ENCODE results near the gene CYP2A6.
"Not testable (repeated sequence)": the region's sequence is repeated elsewhere in the genome, so short reads cannot be mapped to it uniquely, and the experiment has no call there.

The CYP2A6 gene

DNA sequence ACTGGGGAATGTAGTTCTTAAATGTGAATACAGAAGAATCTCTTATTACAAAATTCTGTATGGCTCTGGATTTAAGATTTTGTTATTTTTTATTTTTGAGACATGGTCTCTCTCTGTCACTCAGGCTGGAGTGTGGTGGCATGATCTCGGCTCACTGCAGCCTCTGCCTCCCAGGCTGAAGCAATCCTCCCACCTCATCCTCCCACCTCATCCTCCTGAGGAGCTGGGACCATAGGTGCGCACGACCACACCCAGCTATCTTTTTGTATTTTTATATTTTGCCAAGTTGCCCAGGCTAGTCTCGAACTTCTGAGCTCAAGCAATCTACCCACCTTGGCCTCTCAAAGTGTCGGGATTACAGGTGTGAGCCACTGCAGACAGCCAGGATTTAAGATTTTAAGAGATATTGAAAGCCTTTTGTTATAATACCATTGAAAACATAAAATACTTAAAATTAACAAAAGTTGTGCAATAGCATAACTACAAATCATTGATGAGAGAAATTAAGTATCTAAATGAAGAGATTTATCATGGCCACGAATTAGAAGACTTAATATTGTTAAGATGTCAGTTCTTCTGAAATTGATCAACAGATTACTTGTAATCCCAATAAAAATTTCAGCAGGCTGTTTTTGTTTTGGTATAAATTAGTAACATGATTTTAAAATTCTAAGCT lies 13.4 kb downstream of the CYP2A6 start:
- no peak for TF ChIP-seq EZH2phosphoT487 (IDR thresholded peaks at IDR 0.05; ENCODE audit: low read depth)
- TF ChIP-seq, protein P1, sequence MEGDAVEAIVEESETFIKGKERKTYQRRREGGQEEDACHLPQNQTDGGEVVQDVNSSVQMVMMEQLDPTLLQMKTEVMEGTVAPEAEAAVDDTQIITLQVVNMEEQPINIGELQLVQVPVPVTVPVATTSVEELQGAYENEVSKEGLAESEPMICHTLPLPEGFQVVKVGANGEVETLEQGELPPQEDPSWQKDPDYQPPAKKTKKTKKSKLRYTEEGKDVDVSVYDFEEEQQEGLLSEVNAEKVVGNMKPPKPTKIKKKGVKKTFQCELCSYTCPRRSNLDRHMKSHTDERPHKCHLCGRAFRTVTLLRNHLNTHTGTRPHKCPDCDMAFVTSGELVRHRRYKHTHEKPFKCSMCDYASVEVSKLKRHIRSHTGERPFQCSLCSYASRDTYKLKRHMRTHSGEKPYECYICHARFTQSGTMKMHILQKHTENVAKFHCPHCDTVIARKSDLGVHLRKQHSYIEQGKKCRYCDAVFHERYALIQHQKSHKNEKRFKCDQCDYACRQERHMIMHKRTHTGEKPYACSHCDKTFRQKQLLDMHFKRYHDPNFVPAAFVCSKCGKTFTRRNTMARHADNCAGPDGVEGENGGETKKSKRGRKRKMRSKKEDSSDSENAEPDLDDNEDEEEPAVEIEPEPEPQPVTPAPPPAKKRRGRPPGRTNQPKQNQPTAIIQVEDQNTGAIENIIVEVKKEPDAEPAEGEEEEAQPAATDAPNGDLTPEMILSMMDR (IDR thresholded peaks at IDR 0.05; ENCODE audit: low read depth, low read length) = no peak
- H3K4me3 ChIP-seq (ENCODE audit: low read length) = no peak overlapping the region
- no peak overlapping the region for H3K9ac ChIP-seq (ENCODE audit: low read length)

DNA sequence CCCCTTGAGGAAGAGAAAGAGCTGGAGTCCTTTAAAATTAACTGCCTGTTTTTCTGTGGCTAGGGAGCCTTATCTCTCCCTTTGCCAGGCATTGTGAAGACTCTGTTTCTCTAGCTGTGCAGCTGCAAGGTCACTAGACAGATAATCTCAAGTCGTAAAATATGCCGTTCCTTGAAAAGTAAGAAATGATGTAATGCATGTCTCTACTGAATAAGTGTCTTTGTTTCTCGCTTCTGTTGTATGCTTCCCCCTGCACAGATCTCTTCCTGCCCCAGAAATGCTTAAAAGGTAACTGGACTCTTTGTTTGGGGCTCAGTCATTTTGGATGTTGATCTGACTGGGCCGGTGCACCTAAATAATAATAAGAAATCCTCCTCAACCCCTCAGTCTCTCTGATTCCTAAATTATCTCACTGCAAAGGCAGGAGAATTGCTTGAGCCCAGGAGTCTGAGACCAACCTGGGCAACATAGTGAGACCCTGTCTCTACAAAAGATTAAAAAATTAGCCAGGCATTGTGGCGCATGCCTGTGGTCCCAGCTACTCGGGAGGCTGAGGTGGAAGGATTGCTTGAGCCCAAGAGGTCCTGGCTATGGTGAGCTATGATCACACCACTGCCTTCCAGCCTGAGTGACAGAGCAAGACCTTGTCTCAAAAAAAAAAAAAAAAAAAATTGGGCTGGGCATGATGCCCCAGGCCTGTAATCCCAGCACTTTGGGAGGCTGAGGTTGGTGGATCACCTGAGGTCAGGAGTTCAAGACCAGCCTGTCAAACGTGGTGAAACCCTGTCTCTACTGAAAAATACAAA lies 16.3 kb downstream of the CYP2A6 start:
- not testable (repeated sequence) for H3K4me1 ChIP-seq (ENCODE audit: low read length); H3K4me2 ChIP-seq (ENCODE audit: low read length); H3K79me2 ChIP-seq (ENCODE audit: low read length); H3K36me3 ChIP-seq (replicated peaks; ENCODE audit: low read depth, low read length); H4K20me1 ChIP-seq (ENCODE audit: insufficient read depth, low read length); H3K9ac ChIP-seq (ENCODE audit: low read length); H3K4me3 ChIP-seq (ENCODE audit: low read length); H3K9me3 ChIP-seq (ENCODE audit: insufficient read depth, low read length); H2AFZ ChIP-seq (ENCODE audit: low read depth, low read length); H3K27me3 ChIP-seq (ENCODE audit: low read depth, low read length); H3K27ac ChIP-seq (ENCODE audit: low read length)

More for the DNA sequence above, 13.4 kb downstream of the CYP2A6 start:
- no peaks in the 10 kb centered on the region for H3K36me3 ChIP-seq (replicated peaks; ENCODE audit: low read depth, low read length)
- no peaks in the 10 kb centered on the region for H3K4me1 ChIP-seq (ENCODE audit: low read length)
- H3K27ac ChIP-seq (ENCODE audit: low read length) = no peak overlapping the region
- H3K4me2 ChIP-seq (ENCODE audit: low read length) = no peak overlapping the region
- no peaks in the 10 kb centered on the region for H3K79me2 ChIP-seq (ENCODE audit: low read length)
- H4K20me1 ChIP-seq (ENCODE audit: insufficient read depth, low read length) = no peaks in the 10 kb centered on the region
- peaks cover 7% of the 10 kb centered on the region for H3K27me3 ChIP-seq (ENCODE audit: low read depth, low read length)
- no peak overlapping the region for H2AFZ ChIP-seq (ENCODE audit: low read depth, low read length)
- no peaks in the 10 kb centered on the region for H3K9me3 ChIP-seq (ENCODE audit: insufficient read depth, low read length)

- not testable (repeated sequence) for H3K27ac ChIP-seq (ENCODE audit: low read length); H3K4me2 ChIP-seq (ENCODE audit: low read length); H4K20me1 ChIP-seq (ENCODE audit: insufficient read depth, low read length); H3K9ac ChIP-seq (ENCODE audit: low read length); H3K27me3 ChIP-seq (ENCODE audit: low read depth, low read length); H3K36me3 ChIP-seq (replicated peaks; ENCODE audit: low read depth, low read length); H3K9me3 ChIP-seq (ENCODE audit: insufficient read depth, low read length); H3K4me1 ChIP-seq (ENCODE audit: low read length); H2AFZ ChIP-seq (ENCODE audit: low read depth, low read length); H3K4me3 ChIP-seq (ENCODE audit: low read length); H3K79me2 ChIP-seq (ENCODE audit: low read length)
Observed at GRCh38 chr19:40832431-40832790, 17.8 kb downstream of the CYP2A6 start.

GRCh38 chr19:40831502-40832430 lies 18.5 kb downstream of the CYP2A6 start:
- Histone ChIP-seq H3K9ac (ENCODE audit: low read length) (no peak overlapping the region), H3K27ac (ENCODE audit: low read length) (no peak overlapping the region), H3K79me2 (ENCODE audit: low read length) (no peaks in the 10 kb centered on the region), H3K4me3 (ENCODE audit: low read length) (no peak overlapping the region), H3K36me3 (replicated peaks; ENCODE audit: low read depth, low read length) (no peaks in the 10 kb centered on the region), H2AFZ (ENCODE audit: low read depth, low read length) (no peak overlapping the region), H3K9me3 (ENCODE audit: insufficient read depth, low read length) (no peaks in the 10 kb centered on the region), H4K20me1 (ENCODE audit: insufficient read depth, low read length) (no peaks in the 10 kb centered on the region), H3K4me1 (ENCODE audit: low read length) (no peaks in the 10 kb centered on the region), H3K4me2 (ENCODE audit: low read length) (no peak overlapping the region), H3K27me3 (ENCODE audit: low read depth, low read length) (peaks cover 4% of the 10 kb centered on the region; the same call in 1 of the 2 replicates)
- TF ChIP-seq EZH2phosphoT487 (IDR thresholded peaks at IDR 0.05; ENCODE audit: low read depth) = no peak
- TF ChIP-seq, protein P1 (IDR thresholded peaks at IDR 0.05; ENCODE audit: low read depth, low read length) = no peak

- H3K9ac ChIP-seq (ENCODE audit: low read length); H2AFZ ChIP-seq (ENCODE audit: low read depth, low read length); H3K36me3 ChIP-seq (replicated peaks; ENCODE audit: low read depth, low read length); H3K27me3 ChIP-seq (ENCODE audit: low read depth, low read length); H3K9me3 ChIP-seq (ENCODE audit: insufficient read depth, low read length); H3K79me2 ChIP-seq (ENCODE audit: low read length); H4K20me1 ChIP-seq (ENCODE audit: insufficient read depth, low read length); H3K4me3 ChIP-seq (ENCODE audit: low read length); H3K4me2 ChIP-seq (ENCODE audit: low read length); H3K4me1 ChIP-seq (ENCODE audit: low read length); H3K27ac ChIP-seq (ENCODE audit: low read length): not testable (repeated sequence)
Observed at GRCh38 chr19:40830741-40831140, 19.5 kb downstream of the CYP2A6 start.
